ENCODE measurements around the gene ATP6V0C. TPM values are rescaled to one million over a fixed set of nuclear protein-coding genes. Genes with fewer than 3 reads are reported as not detected.

Gene ATP6V0C
- polyA plus RNA-seq, 4 donors: 74.5 to 298 (median 143) TPM

DNA sequence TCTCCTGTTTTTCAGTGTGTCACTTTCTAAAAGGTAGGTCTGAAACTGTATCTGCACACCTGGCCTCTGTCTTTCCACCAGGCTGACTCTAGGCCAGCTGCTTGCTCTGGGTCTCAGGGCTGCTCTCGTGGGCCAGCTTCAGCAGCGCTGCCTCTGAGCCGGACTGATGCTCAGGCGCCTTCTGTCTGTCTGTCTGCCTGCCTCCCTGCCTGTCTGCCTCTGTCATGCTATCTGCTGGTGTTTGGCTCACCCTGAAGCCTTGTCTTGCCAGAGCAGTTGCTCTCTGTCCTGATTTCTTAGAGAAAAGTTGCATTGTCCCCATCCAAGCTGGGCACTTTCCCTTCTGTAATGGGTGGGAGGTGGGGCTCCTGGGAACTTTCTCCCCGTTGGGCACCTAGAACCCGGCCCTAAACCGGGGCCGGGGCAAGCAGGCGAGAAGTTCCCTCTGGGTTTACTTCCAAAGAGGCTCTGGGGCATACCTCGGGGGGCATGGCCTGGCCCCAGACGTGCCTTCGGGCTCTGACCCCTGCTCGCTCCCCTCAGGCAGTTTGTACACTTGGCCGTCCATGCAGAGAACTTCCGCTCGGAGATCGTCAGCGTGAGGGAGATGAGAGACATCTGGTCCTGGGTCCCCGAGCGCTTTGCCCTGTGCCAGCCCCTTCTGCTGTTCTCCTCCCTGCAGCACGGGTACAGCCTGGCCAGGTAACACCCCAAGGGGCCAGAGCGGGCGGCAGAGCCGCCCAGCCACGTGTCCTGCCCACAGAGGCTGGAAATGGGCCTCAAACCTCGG lies 15.9 kb upstream of the ATP6V0C start:
- Histone ChIP-seq H3K27me3 (ENCODE audit: control insufficient read depth in 3 of 3, insufficient read depth in 3 of 3, low read length in 3 of 3) (no peaks in the 10 kb centered on the region), H3K9me3 (ENCODE audit: control insufficient read depth in 2 of 2, insufficient read depth in 1 of 2, low read depth in 1 of 2, low read length in 1 of 2) (no peaks in the 10 kb centered on the region), H3K27ac (ENCODE audit: low read depth in 1 of 3, low read length in 2 of 3) (no peak overlapping the region), H3K4me3 (ENCODE audit: low read depth in 1 of 3, low read length in 3 of 3) (no peak overlapping the region), H3K4me1 (ENCODE audit: control insufficient read depth in 3 of 3, insufficient read depth in 2 of 3, low read depth in 1 of 3, low read length in 2 of 3) (peaks cover 0 to 16% (median 0%) of the 10 kb centered on the region in 3 donors), H3K36me3 (ENCODE audit: control insufficient read depth in 3 of 3, insufficient read depth in 2 of 3, low read depth in 1 of 3, low read length in 3 of 3) (peaks cover 0 to 69% (median 3%) of the 10 kb centered on the region in 3 donors)
- DNase-seq (no peak), FAIRE-seq (no peak)
- 83 to 92% (median 89%) methylated on average over 26 of the region's 26 CpGs for WGBS, 3 donors

GRCh38 chr16:2498531-2499253 lies 15.1 kb upstream of the ATP6V0C start:
- DNase-seq (no peak), FAIRE-seq (no peak)
- no peak overlapping the region for H3K27ac ChIP-seq (ENCODE audit: low read depth in 1 of 3, low read length in 2 of 3)
- H3K4me1 ChIP-seq (ENCODE audit: control insufficient read depth in 3 of 3, insufficient read depth in 2 of 3, low read depth in 1 of 3, low read length in 2 of 3): peaks cover 0 to 21% (median 0%) of the 10 kb centered on the region in 3 donors
- H3K36me3 ChIP-seq (ENCODE audit: control insufficient read depth in 3 of 3, insufficient read depth in 2 of 3, low read depth in 1 of 3, low read length in 3 of 3): peaks cover 0 to 66% (median 3%) of the 10 kb centered on the region in 3 donors
- no peak overlapping the region for H3K4me3 ChIP-seq (ENCODE audit: low read depth in 1 of 3, low read length in 3 of 3)
- WGBS, 3 donors: 88 to 92% (median 90%) methylated on average over 13 to 15 of the region's 15 CpGs
- no peaks in the 10 kb centered on the region for H3K9me3 ChIP-seq (ENCODE audit: control insufficient read depth in 2 of 2, insufficient read depth in 1 of 2, low read depth in 1 of 2, low read length in 1 of 2)
- H3K27me3 ChIP-seq (ENCODE audit: control insufficient read depth in 3 of 3, insufficient read depth in 3 of 3, low read length in 3 of 3): no peaks in the 10 kb centered on the region

DNA sequence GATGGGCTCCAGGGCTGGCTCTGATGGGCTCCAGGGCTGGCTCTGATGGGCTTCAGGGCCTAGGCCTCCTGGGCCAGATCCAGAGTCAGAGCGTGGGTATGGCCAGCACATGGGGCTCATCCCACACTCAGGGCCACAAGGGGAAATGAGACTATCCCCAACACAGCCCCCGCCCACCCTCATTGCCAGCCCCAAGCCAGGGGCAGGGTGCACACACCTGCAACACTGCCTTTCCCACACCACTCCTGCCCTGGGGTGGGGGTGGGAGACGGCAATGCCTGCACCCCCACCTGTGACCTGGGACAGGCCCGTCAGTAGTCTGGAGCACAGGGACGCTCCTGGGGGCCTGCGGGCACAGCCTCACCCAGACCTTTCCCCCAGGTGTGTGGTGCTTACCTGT lies 14.3 kb upstream of the ATP6V0C start:
- H3K27ac ChIP-seq (ENCODE audit: low read depth in 1 of 3, low read length in 2 of 3): no peak overlapping the region
- no peak for FAIRE-seq
- 86 to 98% (median 91%) methylated on average over 6 of the region's 6 CpGs for whole genome bisulfite sequencing, 3 donors

GRCh38 chr16:2499890-2500429 lies 13.8 kb upstream of the ATP6V0C start:
- Histone ChIP-seq H3K27me3 (ENCODE audit: control insufficient read depth in 3 of 3, insufficient read depth in 3 of 3, low read length in 3 of 3) (no peaks in the 10 kb centered on the region), H3K27ac (ENCODE audit: low read depth in 1 of 3, low read length in 2 of 3) (no peak overlapping the region), H3K4me3 (ENCODE audit: low read depth in 1 of 3, low read length in 3 of 3) (no peak overlapping the region), H3K4me1 (ENCODE audit: control insufficient read depth in 3 of 3, insufficient read depth in 2 of 3, low read depth in 1 of 3, low read length in 2 of 3) (peaks cover 0 to 21% (median 0%) of the 10 kb centered on the region in 3 donors), H3K36me3 (ENCODE audit: control insufficient read depth in 3 of 3, insufficient read depth in 2 of 3, low read depth in 1 of 3, low read length in 3 of 3) (peaks cover 0 to 65% (median 3%) of the 10 kb centered on the region in 3 donors), H3K9me3 (ENCODE audit: control insufficient read depth in 2 of 2, insufficient read depth in 1 of 2, low read depth in 1 of 2, low read length in 1 of 2) (no peaks in the 10 kb centered on the region)
- WGBS, 3 donors: 93 to 96% (median 94%) methylated on average over 28 to 29 of the region's 29 CpGs
- DNase-seq: no peak
- no peak for FAIRE-seq

More for the DNA sequence above, 14.3 kb upstream of the ATP6V0C start:
- no peak for DNase-seq
- Histone ChIP-seq H3K27me3 (ENCODE audit: control insufficient read depth in 3 of 3, insufficient read depth in 3 of 3, low read length in 3 of 3) (no peaks in the 10 kb centered on the region), H3K36me3 (ENCODE audit: control insufficient read depth in 3 of 3, insufficient read depth in 2 of 3, low read depth in 1 of 3, low read length in 3 of 3) (peaks cover 0 to 65% (median 3%) of the 10 kb centered on the region in 3 donors), H3K4me1 (ENCODE audit: control insufficient read depth in 3 of 3, insufficient read depth in 2 of 3, low read depth in 1 of 3, low read length in 2 of 3) (peaks cover 0 to 21% (median 0%) of the 10 kb centered on the region in 3 donors), H3K4me3 (ENCODE audit: low read depth in 1 of 3, low read length in 3 of 3) (no peak overlapping the region), H3K9me3 (ENCODE audit: control insufficient read depth in 2 of 2, insufficient read depth in 1 of 2, low read depth in 1 of 2, low read length in 1 of 2) (no peaks in the 10 kb centered on the region)

GRCh38 chr16:2500430-2500917 lies 13.3 kb upstream of the ATP6V0C start:
- Histone ChIP-seq H3K4me3 (ENCODE audit: low read depth in 1 of 3, low read length in 3 of 3) (no peak overlapping the region), H3K9me3 (ENCODE audit: control insufficient read depth in 2 of 2, insufficient read depth in 1 of 2, low read depth in 1 of 2, low read length in 1 of 2) (no peaks in the 10 kb centered on the region), H3K36me3 (ENCODE audit: control insufficient read depth in 3 of 3, insufficient read depth in 2 of 3, low read depth in 1 of 3, low read length in 3 of 3) (peaks cover 0 to 65% (median 3%) of the 10 kb centered on the region in 3 donors), H3K4me1 (ENCODE audit: control insufficient read depth in 3 of 3, insufficient read depth in 2 of 3, low read depth in 1 of 3, low read length in 2 of 3) (peaks cover 0 to 21% (median 0%) of the 10 kb centered on the region in 3 donors), H3K27me3 (ENCODE audit: control insufficient read depth in 3 of 3, insufficient read depth in 3 of 3, low read length in 3 of 3) (no peaks in the 10 kb centered on the region), H3K27ac (ENCODE audit: low read depth in 1 of 3, low read length in 2 of 3) (no peak overlapping the region)
- FAIRE-seq (no peak), DNase-seq (no peak)
- 86 to 93% (median 90%) methylated on average over 19 to 20 of the region's 20 CpGs for WGBS, 3 donors

DNA sequence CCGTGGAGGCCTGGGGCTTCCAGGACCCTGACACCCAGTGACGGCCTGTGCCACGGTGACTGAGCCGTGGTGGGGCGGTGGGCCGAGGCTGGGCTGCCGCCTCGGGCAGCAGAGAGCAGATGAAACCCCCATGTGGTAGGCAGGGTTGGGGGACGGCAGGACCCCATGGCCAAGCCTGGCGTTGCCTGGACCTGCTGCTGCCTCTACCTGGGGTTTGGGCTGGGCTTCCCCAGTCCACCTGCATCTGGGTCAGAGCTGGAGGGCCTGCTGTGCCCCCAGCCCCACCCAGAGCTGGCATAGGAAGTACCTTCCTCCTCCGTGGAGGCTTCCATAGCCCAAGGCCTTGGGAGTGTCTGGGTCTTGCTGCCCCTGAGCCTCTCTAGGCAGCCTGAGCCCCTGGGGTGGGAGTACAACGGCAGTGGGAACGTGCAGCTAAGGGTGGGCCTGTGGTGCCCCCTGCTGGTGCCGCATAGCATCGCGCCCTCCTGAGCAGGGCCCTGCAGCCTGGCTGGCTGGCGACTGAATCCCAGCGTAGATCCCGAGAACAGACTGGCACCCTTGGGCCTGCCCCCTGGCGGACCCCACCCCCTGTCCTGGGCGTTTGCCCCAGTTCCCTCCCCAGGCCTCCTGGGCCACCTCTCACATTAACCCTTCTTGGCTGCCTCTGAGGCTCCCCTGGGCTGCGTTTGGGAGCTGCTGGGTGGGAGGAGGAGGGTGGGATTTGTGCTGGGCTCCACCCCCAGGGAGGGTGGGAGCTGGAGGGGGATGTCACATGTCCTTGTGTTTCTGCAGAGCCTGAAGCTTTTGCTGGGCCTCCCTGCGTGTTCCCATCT lies 12.6 kb upstream of the ATP6V0C start:
- peak; percentile 64 to 92 for DNase-seq
- Histone ChIP-seq H3K36me3 (ENCODE audit: control insufficient read depth in 3 of 3, insufficient read depth in 2 of 3, low read depth in 1 of 3, low read length in 3 of 3) (peaks cover 0 to 61% (median 3%) of the 10 kb centered on the region in 3 donors), H3K4me3 (ENCODE audit: low read depth in 1 of 3, low read length in 3 of 3) (peak overlapping the region in 1 of 3 donors; percentile 20), H3K9me3 (ENCODE audit: control insufficient read depth in 2 of 2, insufficient read depth in 1 of 2, low read depth in 1 of 2, low read length in 1 of 2) (no peaks in the 10 kb centered on the region), H3K4me1 (ENCODE audit: control insufficient read depth in 3 of 3, insufficient read depth in 2 of 3, low read depth in 1 of 3, low read length in 2 of 3) (peaks cover 0 to 21% (median 0%) of the 10 kb centered on the region in 3 donors), H3K27me3 (ENCODE audit: control insufficient read depth in 3 of 3, insufficient read depth in 3 of 3, low read length in 3 of 3) (no peaks in the 10 kb centered on the region), H3K27ac (ENCODE audit: low read depth in 1 of 3, low read length in 2 of 3) (no peak overlapping the region)
- 38 to 42% (median 40%) methylated on average over 21 to 23 of the region's 23 CpGs for WGBS, 3 donors
- no peak for FAIRE-seq

DNA sequence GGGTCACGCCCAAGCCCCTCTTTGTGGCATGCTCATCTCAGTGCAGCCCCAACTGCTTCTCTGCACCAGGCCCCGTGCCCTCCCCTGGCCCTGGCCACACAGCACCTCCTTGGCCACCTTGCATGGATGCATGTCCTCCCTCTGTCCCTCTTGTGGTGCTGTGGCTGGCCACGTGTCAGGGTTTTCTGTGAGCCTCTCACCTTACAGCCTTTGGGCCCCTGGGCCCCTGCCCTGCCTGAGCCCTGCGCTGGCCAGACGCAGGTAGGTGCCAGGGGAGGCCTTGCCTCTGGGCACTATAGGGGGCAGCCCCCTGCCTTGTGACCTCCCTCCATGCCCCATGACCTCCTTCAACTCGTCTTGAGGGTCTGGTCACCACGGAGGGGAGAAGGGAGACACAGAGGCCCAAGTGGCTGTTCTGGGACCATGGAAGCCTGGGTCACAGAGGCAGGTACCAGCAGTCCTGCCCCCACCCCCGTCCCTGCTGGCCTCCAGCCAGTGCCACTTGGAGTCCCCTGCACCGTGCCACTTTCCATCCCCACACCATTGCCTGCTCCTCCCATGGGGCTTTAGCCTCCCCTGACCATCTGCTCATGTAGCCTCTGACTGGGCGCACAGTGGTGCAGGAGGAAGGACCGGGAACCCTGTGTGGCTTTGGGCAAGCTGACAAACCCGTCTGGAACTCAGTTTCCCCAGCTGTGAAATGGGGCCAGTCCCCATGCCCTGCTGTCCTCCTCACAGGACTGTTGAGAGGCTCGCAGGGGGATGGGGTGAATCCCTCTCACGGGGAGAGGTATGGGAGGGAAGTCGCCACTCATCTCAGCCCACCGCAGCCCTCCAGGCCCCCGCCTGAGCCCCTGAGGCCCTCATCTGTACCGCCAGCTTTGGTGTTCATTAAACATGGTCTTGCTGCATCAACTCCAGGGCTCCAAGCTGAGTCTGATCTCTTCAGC lies 11.5 kb upstream of the ATP6V0C start:
- H3K4me1 ChIP-seq (ENCODE audit: control insufficient read depth in 3 of 3, insufficient read depth in 2 of 3, low read depth in 1 of 3, low read length in 2 of 3): peaks cover 0 to 21% (median 0%) of the 10 kb centered on the region in 3 donors
- no peaks in the 10 kb centered on the region for H3K9me3 ChIP-seq (ENCODE audit: control insufficient read depth in 2 of 2, insufficient read depth in 1 of 2, low read depth in 1 of 2, low read length in 1 of 2)
- FAIRE-seq (no peak), DNase-seq (no peak)
- peaks cover 0 to 55% (median 0%) of the 10 kb centered on the region in 3 donors for H3K36me3 ChIP-seq (ENCODE audit: control insufficient read depth in 3 of 3, insufficient read depth in 2 of 3, low read depth in 1 of 3, low read length in 3 of 3)
- no peak overlapping the region for H3K4me3 ChIP-seq (ENCODE audit: low read depth in 1 of 3, low read length in 3 of 3)
- WGBS, 3 donors: 84 to 85% (median 84%) methylated on average over 17 to 18 of the region's 18 CpGs
- H3K27ac ChIP-seq (ENCODE audit: low read depth in 1 of 3, low read length in 2 of 3): peak overlapping the region in 1 of 3 donors; percentile 24
- H3K27me3 ChIP-seq (ENCODE audit: control insufficient read depth in 3 of 3, insufficient read depth in 3 of 3, low read length in 3 of 3): no peaks in the 10 kb centered on the region

Data from small intestine (tissue), 7 donors.